H9 (cell line): Measurements from ENCODE around the gene SFRP2. TPM values are rescaled to one million over a fixed set of nuclear protein-coding genes. Genes with fewer than 3 reads are reported as not detected.

Experiments used
- DNase-seq: peaks from one replicate; pipeline ENCODE4 v3.0.0-alpha.2; 2017
- H2AFZ ChIP-seq: one replicate; pipeline ENCODE4 v1.6.1; 2013; ENCODE audit warnings: mild to moderate bottlenecking, low read length, control low read depth, moderate library complexity
- H2AK5ac ChIP-seq: 2 replicates; pipeline ENCODE4 v1.6.1; 2013; ENCODE audit warnings: low read length, control low read depth, mixed read lengths; ENCODE audit not compliant: insufficient read length
- H2BK120ac ChIP-seq: one replicate; pipeline ENCODE4 v1.6.1; 2013; ENCODE audit warnings: low read depth, mild to moderate bottlenecking, low read length, control low read depth, inconsistent platforms; ENCODE audit not compliant: poor library complexity, severe bottlenecking
- H2BK12ac ChIP-seq: 2 replicates; pipeline ENCODE4 v1.6.1; 2013; ENCODE audit warnings: low read length, control low read depth, mixed read lengths, low read depth; ENCODE audit not compliant: insufficient read length
- H2BK15ac ChIP-seq: 2 replicates; pipeline ENCODE4 v1.6.1; 2013; ENCODE audit warnings: low read depth, low read length, control low read depth
- H2BK20ac ChIP-seq: one replicate; pipeline ENCODE4 v1.6.1; 2013; ENCODE audit warnings: low read depth, mild to moderate bottlenecking, low read length, control low read depth, inconsistent platforms; ENCODE audit not compliant: poor library complexity, severe bottlenecking
- H2BK5ac ChIP-seq: 2 replicates; pipeline ENCODE4 v1.6.1; 2013; ENCODE audit warnings: low read length, control low read depth, mixed read lengths; ENCODE audit not compliant: insufficient read length
- H3K14ac ChIP-seq: 2 replicates; pipeline ENCODE4 v1.6.1; 2013; ENCODE audit warnings: low read length, control low read depth; ENCODE audit not compliant: insufficient read depth
- H3K18ac ChIP-seq: 2 replicates; pipeline ENCODE4 v1.6.1; 2013; ENCODE audit warnings: low read depth, mild to moderate bottlenecking, mixed read lengths, low read length, control low read depth; ENCODE audit not compliant: insufficient read length
- H3K23ac ChIP-seq: 2 replicates; pipeline ENCODE4 v1.6.1; 2013; ENCODE audit warnings: low read length, control low read depth, mixed read lengths, low read depth; ENCODE audit not compliant: insufficient read length
- H3K23me2 ChIP-seq: 2 replicates; pipeline ENCODE4 v1.6.1; 2013; ENCODE audit warnings: low read depth, mild to moderate bottlenecking, mixed read lengths, low read length, control low read depth; ENCODE audit not compliant: insufficient read length, poor library complexity, severe bottlenecking
- H3K27ac ChIP-seq: 2 replicates; pipeline ENCODE4 v1.5.1; 2013; ENCODE audit warnings: low read length, control low read depth, mixed read lengths, low read depth; ENCODE audit not compliant: insufficient read length
- H3K27me3 ChIP-seq: 2 replicates; pipeline ENCODE4 v1.6.1; 2013; ENCODE audit warnings: low read length, control low read depth, inconsistent platforms; ENCODE audit not compliant: insufficient read depth
- H3K4ac ChIP-seq: 2 replicates; pipeline ENCODE4 v1.6.1; 2013; ENCODE audit warnings: low read depth, mild to moderate bottlenecking, control low read depth, inconsistent platforms, low read length, moderate library complexity
- H3K4me1 ChIP-seq: 2 replicates; pipeline ENCODE4 v1.6.1; 2013; ENCODE audit warnings: low read length, control low read depth, inconsistent platforms; ENCODE audit not compliant: insufficient read depth
- H3K4me2 ChIP-seq: 2 replicates; pipeline ENCODE4 v1.6.1; 2013; ENCODE audit warnings: low read length, control low read depth, mixed read lengths; ENCODE audit not compliant: insufficient read length, insufficient read depth
- H3K56ac ChIP-seq: 2 replicates; pipeline ENCODE4 v1.6.1; 2013; ENCODE audit warnings: low read depth, mild to moderate bottlenecking, mixed read lengths, low read length, control low read depth; ENCODE audit not compliant: insufficient read length
- H3K79me1 ChIP-seq: 2 replicates; pipeline ENCODE4 v1.6.1; 2013; ENCODE audit warnings: low read depth, mild to moderate bottlenecking, moderate library complexity, low read length, control low read depth, inconsistent platforms; ENCODE audit not compliant: insufficient read depth, poor library complexity, severe bottlenecking
- H3K79me2 ChIP-seq: 2 replicates; pipeline ENCODE4 v1.6.1; 2013; ENCODE audit warnings: low read length, control low read depth, inconsistent platforms; ENCODE audit not compliant: insufficient read depth
- H3K9ac ChIP-seq: 2 replicates; pipeline ENCODE4 v1.6.1; 2013; ENCODE audit warnings: low read length, control low read depth, mixed read lengths; ENCODE audit not compliant: insufficient read length; ENCODE audit errors: extremely low read depth
- H3K9me3 ChIP-seq: one replicate; pipeline ENCODE4 v1.6.1; 2013; ENCODE audit warnings: low read depth, low read length, inconsistent platforms; ENCODE audit not compliant: control insufficient read depth
- H3T11ph ChIP-seq: one replicate; pipeline ENCODE4 v1.6.1; 2013; ENCODE audit warnings: mild to moderate bottlenecking, low read length, control low read depth, inconsistent platforms
- H4K20me1 ChIP-seq: one replicate; pipeline ENCODE4 v1.6.1; 2013; ENCODE audit not compliant: control insufficient read depth, insufficient read length, insufficient read depth
- H4K5ac ChIP-seq: 2 replicates; pipeline ENCODE4 v1.6.1; 2013; ENCODE audit warnings: low read depth, mild to moderate bottlenecking, mixed read lengths, low read length, control low read depth; ENCODE audit not compliant: insufficient read length
- H4K8ac ChIP-seq: replicated peaks from 2 replicates; pipeline ENCODE4 v1.6.1; 2013; ENCODE audit warnings: low read length, control low read depth, mixed read lengths, low read depth; ENCODE audit not compliant: insufficient read length
- H4K91ac ChIP-seq: 2 replicates; pipeline ENCODE4 v1.6.1; 2013; ENCODE audit warnings: low read depth, mild to moderate bottlenecking, moderate library complexity, mixed read lengths, low read length, control low read depth; ENCODE audit not compliant: insufficient read length
- H3K27ac Mint-ChIP-seq, 3 experiments: 2 replicates in 2 of 3; 3 replicates in 1 of 3; pipeline ENCODE4 v1.8.0; 2020 to 2021; ENCODE audit warnings: mixed read lengths in 3 of 3, mild to moderate bottlenecking in 1 of 3, moderate library complexity in 1 of 3
- H3K27me3 Mint-ChIP-seq: 2 replicates; pipeline ENCODE4 v1.8.0; 2021; ENCODE audit warnings: low read depth, mild to moderate bottlenecking, moderate library complexity, mixed read lengths
- H3K36me3 Mint-ChIP-seq, 3 experiments: 2 replicates in 2 of 3; 3 replicates in 1 of 3; pipeline ENCODE4 v1.8.0; 2020 to 2021; ENCODE audit warnings: low read depth in 3 of 3, mixed read lengths in 3 of 3; ENCODE audit not compliant: insufficient read depth in 1 of 3
- H3K4me1 Mint-ChIP-seq, 2 experiments: 2 replicates each; pipeline ENCODE4 v1.8.0; 2020; ENCODE audit warnings: mixed read lengths in 2 of 2
- H3K4me3 Mint-ChIP-seq, 2 experiments: 2 replicates in 1 of 2; 3 replicates in 1 of 2; pipeline ENCODE4 v1.8.0; 2020 to 2021; ENCODE audit warnings: mild to moderate bottlenecking in 2 of 2, mixed read lengths in 2 of 2, moderate library complexity in 1 of 2
- H3K9me3 Mint-ChIP-seq, 2 experiments: 2 replicates in 1 of 2; 3 replicates in 1 of 2; pipeline ENCODE4 v1.8.0; 2020; ENCODE audit warnings: mild to moderate bottlenecking in 2 of 2, mixed read lengths in 2 of 2, moderate library complexity in 1 of 2
- WGBS: extraction: QIAGEN DNeasy Blood & Tissue Kit; methylation state at CpG from one replicate; pipeline ENCODE4 v1.1.7; 2013; ENCODE audit warnings: missing lambda C conversion rate, low lambda C conversion rate, mixed read lengths; ENCODE audit not compliant: insufficient read length; ENCODE audit errors: extremely low coverage; 5-methylcytosine and 5-hydroxymethylcytosine counted together
- total RNA-seq: library from RNA; stranded (reverse); gene quantifications from 2 replicates; pipeline ENCODE4 v1.2.1, GENCODE V29; 2021
- TF ChIP-seq, protein P1 (sequence below): fragments of 200-600 bp; sonication (generic); conservative IDR thresholded peaks from 3 replicates; pipeline ENCODE4 v1.8.0; 2021; ENCODE audit warnings: antibody characterized with exemption, mild to moderate bottlenecking

Gene SFRP2
- total RNA-seq, 1 experiment from 2014 or later = 156 TPM

DNA sequence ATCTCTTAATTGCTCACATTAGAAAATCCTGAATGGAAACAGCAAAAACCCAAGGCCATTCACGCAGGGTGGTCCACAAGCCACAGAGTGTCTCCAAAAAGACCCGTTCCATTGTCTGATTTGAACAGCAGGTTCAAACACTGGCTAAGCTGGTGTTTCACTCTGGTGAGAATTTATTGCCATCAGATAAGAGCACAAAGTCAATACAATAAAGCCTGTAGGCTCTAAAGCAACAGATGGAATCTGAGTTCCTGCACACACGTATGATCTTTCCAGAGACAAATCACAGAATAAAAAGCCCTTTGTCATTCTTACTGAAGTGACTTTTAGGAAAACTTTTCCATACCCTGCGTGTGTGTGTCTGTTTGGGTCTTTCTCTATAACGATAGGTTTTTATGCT lies 5.1 kb upstream of the SFRP2 start:
- H2BK12ac ChIP-seq = no peak overlapping the region
- Mint-ChIP-seq H3K4me1 (peaks cover 25 to 27% of the 10 kb centered on the region in 2 experiments), H3K36me3 (peaks cover 0 to 3% (median 0%) of the 10 kb centered on the region in 3 experiments; a peak in 2 of 7 replicates), H3K4me3 (no peak overlapping the region; a peak in 1 of 5 replicates), H3K27me3 (peaks cover 23% of the 10 kb centered on the region), H3K27ac (no peak overlapping the region), H3K9me3 (no peaks in the 10 kb centered on the region)
- H3K18ac ChIP-seq = no peak overlapping the region
- H3K4me2 ChIP-seq = no peak overlapping the region
- TF ChIP-seq, protein P1, sequence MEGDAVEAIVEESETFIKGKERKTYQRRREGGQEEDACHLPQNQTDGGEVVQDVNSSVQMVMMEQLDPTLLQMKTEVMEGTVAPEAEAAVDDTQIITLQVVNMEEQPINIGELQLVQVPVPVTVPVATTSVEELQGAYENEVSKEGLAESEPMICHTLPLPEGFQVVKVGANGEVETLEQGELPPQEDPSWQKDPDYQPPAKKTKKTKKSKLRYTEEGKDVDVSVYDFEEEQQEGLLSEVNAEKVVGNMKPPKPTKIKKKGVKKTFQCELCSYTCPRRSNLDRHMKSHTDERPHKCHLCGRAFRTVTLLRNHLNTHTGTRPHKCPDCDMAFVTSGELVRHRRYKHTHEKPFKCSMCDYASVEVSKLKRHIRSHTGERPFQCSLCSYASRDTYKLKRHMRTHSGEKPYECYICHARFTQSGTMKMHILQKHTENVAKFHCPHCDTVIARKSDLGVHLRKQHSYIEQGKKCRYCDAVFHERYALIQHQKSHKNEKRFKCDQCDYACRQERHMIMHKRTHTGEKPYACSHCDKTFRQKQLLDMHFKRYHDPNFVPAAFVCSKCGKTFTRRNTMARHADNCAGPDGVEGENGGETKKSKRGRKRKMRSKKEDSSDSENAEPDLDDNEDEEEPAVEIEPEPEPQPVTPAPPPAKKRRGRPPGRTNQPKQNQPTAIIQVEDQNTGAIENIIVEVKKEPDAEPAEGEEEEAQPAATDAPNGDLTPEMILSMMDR = no peak
- H3K79me1 ChIP-seq = no peaks in the 10 kb centered on the region
- no peak overlapping the region for H2BK120ac ChIP-seq
- no peak overlapping the region for H2BK5ac ChIP-seq
- peaks cover 6% of the 10 kb centered on the region for H3K4me1 ChIP-seq
- H3K27me3 ChIP-seq = no peaks in the 10 kb centered on the region
- H3K14ac ChIP-seq = no peak overlapping the region
- H3K23me2 ChIP-seq = peaks cover 27% of the 10 kb centered on the region
- no peak overlapping the region for H3T11ph ChIP-seq
- H4K91ac ChIP-seq = no peak overlapping the region
- H2BK20ac ChIP-seq = no peak overlapping the region
- H4K20me1 ChIP-seq = no peaks in the 10 kb centered on the region
- no peaks in the 10 kb centered on the region for H3K79me2 ChIP-seq
- H4K5ac ChIP-seq = no peak overlapping the region
- no peak overlapping the region for H3K23ac ChIP-seq
- H3K9ac ChIP-seq = no peak overlapping the region
- no peak overlapping the region for H3K27ac ChIP-seq
- no peak overlapping the region for H4K8ac ChIP-seq
- no peak overlapping the region for H3K56ac ChIP-seq
- no peak overlapping the region for H2AFZ ChIP-seq
- WGBS = no CpG with 5 or more reads among the region's 5 CpGs
- H2BK15ac ChIP-seq = no peak overlapping the region
- H2AK5ac ChIP-seq = no peak overlapping the region
- no peaks in the 10 kb centered on the region for H3K9me3 ChIP-seq
- no peak overlapping the region for H3K4ac ChIP-seq
- DNase-seq = no peak
